ENCODE data around the gene TBCD.

- TF ChIP-seq CTCF (conservative IDR thresholded peaks at IDR 0.05) (no peak), ZFX (IDR thresholded peaks at IDR 0.05) (no peak)
Observed at GRCh38 chr17:82822281-82822680, 70.4 kb downstream of the TBCD start.

Data from C4-2B (cell line).